Adipocyte (in vitro differentiated cells): Measurements from ENCODE around the gene AGER.
"Not testable (repeated sequence)": the region's sequence is repeated elsewhere in the genome, so short reads cannot be mapped to it uniquely, and the experiment has no call there.

Experiments used
- DNase-seq: peaks from one replicate; pipeline ENCODE4 v3.0.0-alpha.2; 2015; ENCODE audit warnings: low read depth
- H3K27me3 ChIP-seq: replicated peaks from 2 replicates; pipeline ENCODE4 v1.7.0; 2013; ENCODE audit warnings: mild to moderate bottlenecking, low read length, moderate library complexity; ENCODE audit not compliant: control insufficient read depth, insufficient read depth
- H3K36me3 ChIP-seq: 2 replicates; pipeline ENCODE4 v1.7.0; 2013; ENCODE audit warnings: low read length, mild to moderate bottlenecking, moderate library complexity; ENCODE audit not compliant: control insufficient read depth, insufficient read depth, severe bottlenecking
- H3K4me1 ChIP-seq: 2 replicates; pipeline ENCODE4 v1.7.0; 2013; ENCODE audit warnings: mild to moderate bottlenecking, low read length, moderate library complexity; ENCODE audit not compliant: control insufficient read depth, insufficient read depth
- H3K4me3 ChIP-seq: 2 replicates; pipeline ENCODE4 v1.7.0; 2013; ENCODE audit warnings: mild to moderate bottlenecking, low read length, moderate library complexity
- H3K9ac ChIP-seq: 2 replicates; pipeline ENCODE4 v1.7.0; 2013; ENCODE audit warnings: mild to moderate bottlenecking, low read length, moderate library complexity
- H3K9me3 ChIP-seq: 2 replicates; pipeline ENCODE4 v1.7.0; 2013; ENCODE audit warnings: mild to moderate bottlenecking, low read length, moderate library complexity; ENCODE audit not compliant: control insufficient read depth

Gene AGER

GRCh38 chr6:32190054-32190851, 6.2 kb upstream of the AGER start, which contains the start of gene PBX2:
Gene PBX2, minus strand, starts transcription at chr6:32190202. Its CDS starts 287 bp downstream, at chr6:32189915.
- peaks cover 25% of the 10 kb centered on the region for H3K4me1 ChIP-seq
- peak; percentile 95 for DNase-seq
- no peaks in the 10 kb centered on the region for H3K27me3 ChIP-seq
- H3K9ac ChIP-seq, result peak within 1 kb of the TSS; percentile 97
- H3K36me3 ChIP-seq, result peaks cover 22% of the 10 kb centered on the region
- H3K9me3 ChIP-seq, result no peaks in the 10 kb centered on the region
- peak within 1 kb of the TSS; percentile 94 for H3K4me3 ChIP-seq

- H3K9me3 ChIP-seq, result no peaks in the 10 kb centered on the region
- peak overlapping the region; percentile 97 for H3K9ac ChIP-seq
- H3K4me1 ChIP-seq, result peaks cover 20% of the 10 kb centered on the region
- no peak for DNase-seq
- H3K36me3 ChIP-seq, result peaks cover 22% of the 10 kb centered on the region
- peak overlapping the region; percentile 94 for H3K4me3 ChIP-seq
- no peaks in the 10 kb centered on the region for H3K27me3 ChIP-seq
Measured at GRCh38 chr6:32189742-32190053, 5.6 kb upstream of the AGER start.

- H3K4me1 ChIP-seq, result peaks cover 19% of the 10 kb centered on the region
- H3K4me3 ChIP-seq, result peak overlapping the region; percentile 94
- no peaks in the 10 kb centered on the region for H3K9me3 ChIP-seq
- H3K27me3 ChIP-seq, result no peaks in the 10 kb centered on the region
- H3K9ac ChIP-seq, result peak overlapping the region; percentile 97
- peak; percentile 29 for DNase-seq
- H3K36me3 ChIP-seq, result peaks cover 22% of the 10 kb centered on the region
Measured at GRCh38 chr6:32189069-32189741, 5.2 kb upstream of the AGER start.

GRCh38 chr6:32188381-32189068, 4.5 kb upstream of the AGER start:
- H3K27me3 ChIP-seq, result no peaks in the 10 kb centered on the region
- H3K9me3 ChIP-seq, result no peaks in the 10 kb centered on the region
- peaks cover 20% of the 10 kb centered on the region for H3K4me1 ChIP-seq
- peak overlapping the region; percentile 94 for H3K4me3 ChIP-seq
- DNase-seq, result peak; percentile 72
- peaks cover 22% of the 10 kb centered on the region for H3K36me3 ChIP-seq
- H3K9ac ChIP-seq, result peak overlapping the region; percentile 97

GRCh38 chr6:32187725-32188380, 3.8 kb upstream of the AGER start:
- Histone ChIP-seq H3K9ac (peak overlapping the region; percentile 97), H3K4me1 (peaks cover 20% of the 10 kb centered on the region), H3K36me3 (peaks cover 22% of the 10 kb centered on the region), H3K4me3 (peak overlapping the region; percentile 94)
- not testable (repeated sequence) for H3K27me3 ChIP-seq, H3K9me3 ChIP-seq, DNase-seq

GRCh38 chr6:32187009-32187709, 3.1 kb upstream of the AGER start:
- H3K9ac ChIP-seq, result peak overlapping the region; percentile 97
- no peak for DNase-seq
- peaks cover 27% of the 10 kb centered on the region for H3K36me3 ChIP-seq
- H3K9me3 ChIP-seq, result no peaks in the 10 kb centered on the region
- H3K27me3 ChIP-seq, result no peaks in the 10 kb centered on the region
- no peak overlapping the region for H3K4me3 ChIP-seq
- peaks cover 20% of the 10 kb centered on the region for H3K4me1 ChIP-seq

GRCh38 chr6:32186151-32186840, 2.2 kb upstream of the AGER start:
- H3K4me3 ChIP-seq, DNase-seq, H3K27me3 ChIP-seq, H3K9me3 ChIP-seq: not testable (repeated sequence)
- Histone ChIP-seq H3K9ac (peak overlapping the region; percentile 49), H3K4me1 (peaks cover 20% of the 10 kb centered on the region), H3K36me3 (peaks cover 30% of the 10 kb centered on the region)

GRCh38 chr6:32185681-32186131, 1.7 kb upstream of the AGER start:
- not testable (repeated sequence) for H3K27me3 ChIP-seq, H3K9me3 ChIP-seq, H3K4me3 ChIP-seq
- peak; percentile 94 for DNase-seq
- H3K4me1 ChIP-seq, result peaks cover 20% of the 10 kb centered on the region
- peak overlapping the region; percentile 49 for H3K9ac ChIP-seq
- peaks cover 36% of the 10 kb centered on the region for H3K36me3 ChIP-seq

- peaks cover 23% of the 10 kb centered on the region for H3K4me1 ChIP-seq
- H3K36me3 ChIP-seq, result peaks cover 46% of the 10 kb centered on the region
- H3K27me3 ChIP-seq, result no peaks in the 10 kb centered on the region
- no peak overlapping the region for H3K9ac ChIP-seq
- no peak overlapping the region for H3K4me3 ChIP-seq
- no peaks in the 10 kb centered on the region for H3K9me3 ChIP-seq
- no peak for DNase-seq
Measured at GRCh38 chr6:32183483-32184083, 470 bp downstream of the AGER start.

- Histone ChIP-seq H3K9ac (no peak overlapping the region), H3K36me3 (peaks cover 44% of the 10 kb centered on the region), H3K4me1 (peaks cover 18% of the 10 kb centered on the region), H3K9me3 (no peaks in the 10 kb centered on the region), H3K27me3 (no peaks in the 10 kb centered on the region), H3K4me3 (no peak overlapping the region)
- DNase-seq, result no peak
Measured at GRCh38 chr6:32183030-32183429, 1.0 kb downstream of the AGER start.
